ENCODE results near the gene C19orf44.

The C19orf44 gene

DNA sequence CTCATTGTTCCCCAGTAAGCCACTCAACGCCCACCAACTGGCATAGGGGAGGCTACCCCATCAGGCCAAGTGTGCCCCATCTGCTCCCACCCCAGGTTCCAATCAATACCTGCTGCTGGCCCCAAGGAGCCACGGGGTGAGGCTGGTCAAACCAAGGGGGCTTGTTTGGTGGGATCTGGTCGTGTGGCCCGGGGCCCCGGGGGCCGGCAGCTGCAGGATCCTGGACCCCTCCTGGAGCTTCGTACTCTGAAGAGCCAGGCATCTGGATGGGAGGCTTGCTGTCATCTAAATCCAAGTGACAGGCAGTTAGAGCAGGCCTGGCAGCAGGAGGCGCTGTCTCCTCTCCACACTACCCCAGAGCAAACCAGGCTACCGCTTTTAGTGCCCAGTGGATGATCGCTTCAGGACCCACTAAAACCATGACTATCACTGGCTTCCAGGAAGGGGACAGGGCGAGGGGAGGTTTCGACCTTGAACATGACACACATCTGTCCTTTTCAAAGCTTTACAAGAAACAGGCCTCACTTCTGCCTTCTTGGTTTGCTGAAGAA lies 31.9 kb downstream of the C19orf44 start:
- Mint-ChIP-seq H3K27ac (no peak overlapping the region), H3K4me1 (no peaks in the 10 kb centered on the region), H3K4me3 (no peak overlapping the region), H3K36me3 (ENCODE audit: low read depth) (peaks cover 51% of the 10 kb centered on the region), H3K9me3 (no peaks in the 10 kb centered on the region), H3K27me3 (ENCODE audit: low read depth, poor library complexity) (peaks cover 2% of the 10 kb centered on the region)
- TF ChIP-seq, protein P1, sequence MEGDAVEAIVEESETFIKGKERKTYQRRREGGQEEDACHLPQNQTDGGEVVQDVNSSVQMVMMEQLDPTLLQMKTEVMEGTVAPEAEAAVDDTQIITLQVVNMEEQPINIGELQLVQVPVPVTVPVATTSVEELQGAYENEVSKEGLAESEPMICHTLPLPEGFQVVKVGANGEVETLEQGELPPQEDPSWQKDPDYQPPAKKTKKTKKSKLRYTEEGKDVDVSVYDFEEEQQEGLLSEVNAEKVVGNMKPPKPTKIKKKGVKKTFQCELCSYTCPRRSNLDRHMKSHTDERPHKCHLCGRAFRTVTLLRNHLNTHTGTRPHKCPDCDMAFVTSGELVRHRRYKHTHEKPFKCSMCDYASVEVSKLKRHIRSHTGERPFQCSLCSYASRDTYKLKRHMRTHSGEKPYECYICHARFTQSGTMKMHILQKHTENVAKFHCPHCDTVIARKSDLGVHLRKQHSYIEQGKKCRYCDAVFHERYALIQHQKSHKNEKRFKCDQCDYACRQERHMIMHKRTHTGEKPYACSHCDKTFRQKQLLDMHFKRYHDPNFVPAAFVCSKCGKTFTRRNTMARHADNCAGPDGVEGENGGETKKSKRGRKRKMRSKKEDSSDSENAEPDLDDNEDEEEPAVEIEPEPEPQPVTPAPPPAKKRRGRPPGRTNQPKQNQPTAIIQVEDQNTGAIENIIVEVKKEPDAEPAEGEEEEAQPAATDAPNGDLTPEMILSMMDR (IDR thresholded peaks at IDR 0.05) = peak; percentile 15
- DNase-seq = peak; percentile 24

DNA sequence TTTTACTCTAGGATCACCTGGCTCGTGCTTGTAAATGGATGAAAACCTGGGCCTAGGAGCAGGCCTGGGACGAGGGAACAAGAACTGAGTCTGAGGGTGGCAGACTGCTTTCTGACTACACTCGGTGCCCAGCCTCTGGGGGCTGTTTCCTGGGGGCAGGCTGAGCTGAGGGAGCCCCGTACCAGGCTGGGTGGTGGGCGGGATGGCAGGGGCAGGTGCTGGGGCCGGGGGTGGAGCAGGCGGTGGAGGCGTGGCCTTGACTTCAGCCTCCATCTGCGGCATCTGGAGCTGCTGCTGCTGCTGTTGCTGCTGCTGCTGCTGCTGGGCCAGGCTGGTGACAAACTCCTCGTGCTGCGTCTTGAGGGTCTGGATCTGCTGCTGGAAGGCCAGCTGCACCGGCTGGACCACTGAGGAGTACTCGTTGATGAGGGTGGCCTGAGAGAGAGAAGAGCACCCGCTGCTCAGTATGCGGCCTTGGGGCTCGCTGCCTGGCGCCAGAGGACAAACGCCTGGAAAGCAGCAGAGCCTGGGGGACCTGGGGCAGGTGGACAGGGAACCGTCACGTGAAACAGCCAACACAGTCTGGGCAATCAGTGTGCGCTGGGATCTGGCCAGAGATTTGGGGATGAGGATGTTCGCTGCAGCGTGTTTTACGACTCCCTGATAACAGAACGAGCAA lies 33.4 kb downstream of the C19orf44 start:
- Mint-ChIP-seq H3K27ac (no peak overlapping the region), H3K4me1 (no peaks in the 10 kb centered on the region), H3K36me3 (ENCODE audit: low read depth) (peaks cover 50% of the 10 kb centered on the region), H3K27me3 (ENCODE audit: low read depth, poor library complexity) (no peaks in the 10 kb centered on the region), H3K4me3 (no peak overlapping the region), H3K9me3 (no peaks in the 10 kb centered on the region)
- no peak for DNase-seq
- TF ChIP-seq, protein P1 (IDR thresholded peaks at IDR 0.05) = no peak

DNA sequence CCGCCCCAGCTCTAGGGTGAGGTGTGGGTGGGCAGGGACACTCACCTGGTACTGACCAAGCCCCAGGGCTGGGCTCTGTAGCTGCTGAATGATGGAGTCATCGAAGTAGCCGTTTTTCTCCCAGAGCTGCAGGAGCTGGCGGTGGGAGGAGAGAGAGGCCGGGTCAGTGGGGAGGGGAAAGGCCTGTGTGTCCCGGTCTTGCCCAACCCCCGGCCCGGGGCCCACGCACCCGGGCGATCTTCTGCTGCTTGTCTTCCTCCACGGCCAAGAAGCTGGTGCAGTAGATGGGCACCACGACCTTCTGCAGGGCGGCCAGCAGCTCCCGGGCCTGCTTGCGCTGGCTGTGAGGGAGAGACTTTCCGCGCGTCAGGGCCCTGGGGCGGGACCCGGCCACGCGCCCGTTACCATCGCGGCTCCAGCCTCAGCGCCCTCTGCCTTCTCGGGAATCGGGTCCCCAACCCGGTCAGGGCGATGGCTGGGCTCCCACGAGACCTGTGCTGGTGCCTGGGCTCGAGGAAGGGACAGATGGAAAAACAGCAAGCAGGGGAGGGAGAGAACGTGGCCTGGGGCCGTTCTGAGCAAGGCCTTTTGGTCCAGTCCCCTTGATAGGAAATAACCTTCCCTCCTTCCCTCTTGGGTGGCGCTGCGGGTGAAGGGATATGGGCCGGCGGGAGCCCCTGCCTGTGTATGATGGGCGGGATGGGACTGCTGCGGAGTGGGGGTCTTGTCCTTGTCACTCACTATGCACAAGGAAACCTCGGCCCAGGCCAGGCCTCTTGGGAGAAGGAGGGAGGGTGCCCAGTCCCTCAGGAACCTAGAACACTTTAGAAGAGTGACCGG lies 34.6 kb downstream of the C19orf44 start:
- no peak overlapping the region for H3K27ac Mint-ChIP-seq
- H3K36me3 Mint-ChIP-seq (ENCODE audit: low read depth) = peaks cover 52% of the 10 kb centered on the region
- no peaks in the 10 kb centered on the region for H3K9me3 Mint-ChIP-seq
- no peaks in the 10 kb centered on the region for H3K27me3 Mint-ChIP-seq (ENCODE audit: low read depth, poor library complexity)
- TF ChIP-seq, protein P1 (IDR thresholded peaks at IDR 0.05) = no peak
- H3K4me1 Mint-ChIP-seq = no peaks in the 10 kb centered on the region
- H3K4me3 Mint-ChIP-seq = no peak overlapping the region
- DNase-seq = no peak

DNA sequence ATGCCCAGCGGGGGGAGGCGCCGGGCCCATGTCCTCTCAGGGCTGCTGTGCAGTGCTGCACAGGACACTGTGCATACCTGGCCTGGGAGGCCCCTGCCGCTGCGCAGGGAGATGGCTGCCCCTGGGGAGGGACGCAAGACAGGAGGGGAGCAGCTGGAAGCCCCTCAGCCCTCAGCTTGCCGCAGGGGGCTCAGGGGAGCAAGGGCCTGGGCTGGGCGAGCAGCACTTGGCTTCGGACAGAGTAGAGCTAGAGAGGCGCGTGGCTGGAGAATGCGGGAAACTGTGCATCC lies 35.1 kb downstream of the C19orf44 start:
- H3K4me3 Mint-ChIP-seq = no peak overlapping the region
- TF ChIP-seq, protein P1 (IDR thresholded peaks at IDR 0.05) = no peak
- H3K36me3 Mint-ChIP-seq (ENCODE audit: low read depth) = peaks cover 52% of the 10 kb centered on the region

DNA sequence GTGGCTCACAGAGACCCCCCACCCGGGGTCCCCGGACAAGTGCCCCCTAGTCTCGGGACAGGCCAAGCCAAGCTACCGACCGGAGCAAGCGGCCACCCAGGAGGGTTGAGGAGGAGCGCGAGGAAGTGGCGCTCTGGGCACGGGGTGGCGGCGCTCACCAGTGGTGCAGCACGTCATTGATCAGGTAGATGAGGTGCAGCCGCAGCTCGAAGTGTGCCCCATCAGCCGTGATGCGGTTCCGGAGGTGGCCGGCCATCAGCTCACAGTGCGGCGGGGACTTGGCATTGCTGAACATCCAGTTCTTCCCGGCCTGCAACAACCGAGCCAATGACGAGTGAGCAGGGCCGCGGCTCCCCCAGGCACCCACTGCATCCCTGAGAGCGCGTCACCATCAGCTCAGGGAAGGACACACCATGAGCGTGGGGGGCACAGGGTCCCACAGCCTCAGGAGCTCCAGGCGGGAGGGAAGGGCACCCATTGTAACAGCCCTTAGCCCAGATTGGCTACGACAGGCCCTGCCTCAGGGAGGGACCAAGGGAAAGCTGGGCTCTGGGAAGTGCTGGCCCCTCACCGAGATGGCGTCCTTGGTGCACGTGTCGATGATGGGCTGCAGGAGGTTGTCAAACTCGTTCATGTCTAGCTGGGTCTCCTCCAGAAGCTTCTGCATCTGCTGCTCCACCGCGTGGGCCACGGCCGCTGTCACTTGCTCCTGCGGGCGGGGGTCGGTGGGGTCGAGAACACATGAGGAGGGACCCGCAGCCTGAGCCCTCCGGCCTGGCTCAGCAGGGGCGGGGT lies 36.4 kb downstream of the C19orf44 start:
- DNase-seq = no peak
- TF ChIP-seq, protein P1 (IDR thresholded peaks at IDR 0.05) = no peak
- no peaks in the 10 kb centered on the region for H3K4me1 Mint-ChIP-seq
- no peak overlapping the region for H3K4me3 Mint-ChIP-seq
- no peaks in the 10 kb centered on the region for H3K9me3 Mint-ChIP-seq
- peaks cover 51% of the 10 kb centered on the region for H3K36me3 Mint-ChIP-seq (ENCODE audit: low read depth)
- no peak overlapping the region for H3K27ac Mint-ChIP-seq
- no peaks in the 10 kb centered on the region for H3K27me3 Mint-ChIP-seq (ENCODE audit: low read depth, poor library complexity)

More for the DNA sequence above, 35.1 kb downstream of the C19orf44 start:
- no peak overlapping the region for H3K27ac Mint-ChIP-seq
- no peak for DNase-seq
- H3K9me3 Mint-ChIP-seq = no peaks in the 10 kb centered on the region
- no peaks in the 10 kb centered on the region for H3K27me3 Mint-ChIP-seq (ENCODE audit: low read depth, poor library complexity)
- no peaks in the 10 kb centered on the region for H3K4me1 Mint-ChIP-seq
